ENCODE results near the gene NPM1. TPM values are rescaled to one million over a fixed set of nuclear protein-coding genes. Genes with fewer than 3 reads are reported as not detected.
"Not testable (repeated sequence)": the region's sequence is repeated elsewhere in the genome, so short reads cannot be mapped to it uniquely, and the experiment has no call there.

Gene NPM1
- total and polyA plus RNA-seq, 10 donors = 441 to 2,472 (median 624) TPM

DNA sequence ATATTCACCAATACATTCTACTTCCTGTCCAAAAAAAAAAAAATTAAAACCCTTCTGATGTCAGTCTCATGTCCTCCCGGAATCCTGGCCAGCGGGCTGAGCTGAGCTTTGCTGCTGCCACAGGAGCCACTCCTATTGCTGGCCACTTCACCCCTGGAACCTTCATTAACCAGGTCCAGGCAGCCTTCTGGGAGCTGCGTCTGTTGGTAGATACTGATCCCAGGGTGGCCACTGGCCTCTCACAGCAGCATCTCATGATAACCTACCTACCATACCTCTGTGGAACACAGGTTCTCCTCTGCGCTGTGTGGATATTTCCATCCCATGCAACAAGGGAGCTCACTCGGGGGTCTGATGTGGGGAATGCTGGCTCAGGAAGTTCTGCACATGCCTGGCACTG, 21.0 kb upstream of the NPM1 start:
- no peak for DNase-seq
- no peak for TF ChIP-seq POLR2A (IDR thresholded peaks at IDR 0.05)
- TF ChIP-seq POLR2AphosphoS5 (IDR thresholded peaks at IDR 0.05) = no peak
- H3K4me1 ChIP-seq = peaks cover 0 to 5% (median 0%) of the 10 kb centered on the region in 6 donors
- H3K27me3 ChIP-seq (replicated peaks in 1 of 7) = peaks cover 0 to 48% (median 6%) of the 10 kb centered on the region in 7 donors
- 73 to 84% (median 76%) methylated on average over 4 to 5 of the region's 5 CpGs for WGBS, 5 donors
- H3K27ac ChIP-seq = no peak overlapping the region
- no peaks in the 10 kb centered on the region for H3K9me3 ChIP-seq
- intact Hi-C loops (cut with DNase I; ENCODE audit: low total_unique reads) = no loop called here
- no peak overlapping the region for H3K4me3 ChIP-seq
- H3K36me3 ChIP-seq = no peaks in the 10 kb centered on the region

DNA sequence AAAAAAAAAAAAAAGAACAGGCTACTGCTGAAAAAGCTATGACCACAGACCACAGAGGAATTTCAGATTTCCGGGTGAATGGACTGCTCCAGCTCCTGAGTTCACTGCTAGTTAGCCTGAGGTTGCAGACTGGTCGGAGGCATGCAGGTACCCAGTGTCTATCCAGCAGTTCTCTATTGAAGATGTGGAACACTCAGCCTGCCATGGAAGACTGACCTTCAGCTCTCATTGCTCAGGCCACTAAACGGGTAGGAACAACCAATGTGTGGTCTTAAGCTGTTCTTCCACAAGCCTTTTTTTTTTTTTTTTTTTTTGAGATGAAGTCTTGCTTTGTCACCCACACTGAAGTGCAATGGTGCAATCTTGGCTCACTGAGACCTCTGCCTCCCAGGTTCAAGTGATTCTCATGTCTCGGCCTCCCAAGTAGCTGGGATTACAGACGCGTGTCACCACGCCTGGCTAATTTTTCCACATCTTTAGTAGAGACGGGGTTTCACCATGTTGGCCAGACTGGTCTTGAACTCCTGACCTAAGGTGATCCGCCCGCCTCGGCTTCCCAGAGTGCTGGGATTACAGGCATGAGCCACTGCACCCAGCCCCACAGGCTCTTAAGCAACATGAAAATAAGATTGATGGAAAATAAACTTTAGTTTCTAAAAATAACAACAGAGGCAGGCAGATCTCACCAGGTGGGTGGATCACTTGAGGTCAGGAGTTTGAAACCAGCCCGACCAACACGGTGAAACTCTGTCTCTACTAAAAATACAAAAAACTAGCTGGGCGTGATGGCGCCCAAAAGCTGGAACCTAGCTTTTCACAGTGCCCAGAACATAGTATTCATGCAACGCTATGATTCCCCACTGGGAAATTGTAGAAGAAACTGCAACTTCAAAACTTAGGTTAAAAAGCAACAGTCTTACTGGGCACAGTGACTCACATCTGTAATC, 20.0 kb upstream of the NPM1 start:
- Histone ChIP-seq H3K9me3 (no peaks in the 10 kb centered on the region), H3K27me3 (replicated peaks in 1 of 7) (peaks cover 0 to 53% (median 6%) of the 10 kb centered on the region in 7 donors), H3K4me3 (no peak overlapping the region), H3K27ac (no peak overlapping the region), H3K36me3 (no peaks in the 10 kb centered on the region), H3K4me1 (peaks cover 0 to 5% (median 0%) of the 10 kb centered on the region in 6 donors)
- TF ChIP-seq POLR2A (IDR thresholded peaks at IDR 0.05) = no peak
- TF ChIP-seq POLR2AphosphoS5 (IDR thresholded peaks at IDR 0.05) = no peak
- TF ChIP-seq, protein P1, sequence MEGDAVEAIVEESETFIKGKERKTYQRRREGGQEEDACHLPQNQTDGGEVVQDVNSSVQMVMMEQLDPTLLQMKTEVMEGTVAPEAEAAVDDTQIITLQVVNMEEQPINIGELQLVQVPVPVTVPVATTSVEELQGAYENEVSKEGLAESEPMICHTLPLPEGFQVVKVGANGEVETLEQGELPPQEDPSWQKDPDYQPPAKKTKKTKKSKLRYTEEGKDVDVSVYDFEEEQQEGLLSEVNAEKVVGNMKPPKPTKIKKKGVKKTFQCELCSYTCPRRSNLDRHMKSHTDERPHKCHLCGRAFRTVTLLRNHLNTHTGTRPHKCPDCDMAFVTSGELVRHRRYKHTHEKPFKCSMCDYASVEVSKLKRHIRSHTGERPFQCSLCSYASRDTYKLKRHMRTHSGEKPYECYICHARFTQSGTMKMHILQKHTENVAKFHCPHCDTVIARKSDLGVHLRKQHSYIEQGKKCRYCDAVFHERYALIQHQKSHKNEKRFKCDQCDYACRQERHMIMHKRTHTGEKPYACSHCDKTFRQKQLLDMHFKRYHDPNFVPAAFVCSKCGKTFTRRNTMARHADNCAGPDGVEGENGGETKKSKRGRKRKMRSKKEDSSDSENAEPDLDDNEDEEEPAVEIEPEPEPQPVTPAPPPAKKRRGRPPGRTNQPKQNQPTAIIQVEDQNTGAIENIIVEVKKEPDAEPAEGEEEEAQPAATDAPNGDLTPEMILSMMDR (IDR thresholded peaks at IDR 0.05 in 8 of 11, conservative IDR thresholded peaks at IDR 0.05 in 3 of 11) = no peak
- DNase-seq = peak; percentile 41
- WGBS, 5 donors = 67 to 75% (median 73%) methylated on average over 16 of the region's 16 CpGs
- intact Hi-C loops (cut with DNase I; ENCODE audit: low total_unique reads) = no loop called here

DNA sequence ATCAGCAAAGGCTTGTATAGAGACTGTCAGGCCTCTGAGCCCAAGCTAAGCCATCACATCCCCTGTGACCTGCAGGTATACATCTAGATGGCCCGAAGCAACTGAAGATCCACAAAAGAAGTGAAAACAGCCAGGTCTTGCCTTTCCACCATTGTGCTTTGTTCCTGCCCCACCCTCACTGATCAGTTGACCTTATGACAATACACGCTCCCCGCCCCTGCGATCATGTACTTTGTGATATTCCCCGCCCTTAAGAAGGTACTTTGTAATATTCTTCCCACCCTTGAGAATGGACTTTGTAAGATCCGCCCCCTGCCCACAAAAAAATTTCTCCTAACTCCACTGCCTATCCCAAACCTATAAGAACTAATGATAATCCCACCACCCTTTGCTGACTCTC, 18.6 kb upstream of the NPM1 start:
- no peak for DNase-seq
- Histone ChIP-seq H3K9me3 (no peaks in the 10 kb centered on the region), H3K4me1 (peaks cover 0 to 1% (median 0%) of the 10 kb centered on the region in 6 donors), H3K27me3 (replicated peaks in 1 of 7) (peaks cover 0 to 52% (median 6%) of the 10 kb centered on the region in 7 donors), H3K36me3 (no peaks in the 10 kb centered on the region), H3K27ac (no peak overlapping the region), H3K4me3 (no peak overlapping the region)
- WGBS, 5 donors = 95 to 97% (median 97%) methylated on average over 6 of the region's 6 CpGs
- intact Hi-C loops (cut with DNase I; ENCODE audit: low total_unique reads) = no loop called here
- TF ChIP-seq POLR2AphosphoS5 (IDR thresholded peaks at IDR 0.05) (no peak), POLR2A (IDR thresholded peaks at IDR 0.05) (no peak)
- TF ChIP-seq, protein P1 (IDR thresholded peaks at IDR 0.05 in 8 of 11, conservative IDR thresholded peaks at IDR 0.05 in 3 of 11) = no peak

DNA sequence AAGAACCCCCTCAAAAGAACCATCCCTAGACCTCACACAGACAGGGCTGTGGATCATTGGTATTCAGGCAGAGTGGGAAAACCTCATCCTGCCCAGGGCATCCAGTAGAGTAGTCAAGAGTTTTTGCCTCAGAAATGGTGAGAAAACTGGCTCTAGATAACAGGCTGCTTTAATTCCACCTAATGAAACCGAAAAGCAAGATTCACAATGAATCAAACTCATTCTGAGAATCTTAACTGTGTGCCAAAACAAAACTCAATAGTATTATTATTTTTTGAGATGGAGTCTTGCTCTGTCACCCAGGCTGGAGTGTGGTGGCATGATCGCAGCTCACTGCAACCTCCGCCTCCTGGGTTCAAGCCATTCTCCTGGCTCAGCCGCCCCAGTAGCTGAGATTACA, 17.8 kb upstream of the NPM1 start:
- Histone ChIP-seq H3K4me1 (no peaks in the 10 kb centered on the region), H3K9me3 (no peaks in the 10 kb centered on the region), H3K36me3 (no peaks in the 10 kb centered on the region), H3K27ac (no peak overlapping the region), H3K4me3 (no peak overlapping the region), H3K27me3 (replicated peaks in 1 of 7) (peaks cover 0 to 44% (median 6%) of the 10 kb centered on the region in 7 donors)
- TF ChIP-seq POLR2A (IDR thresholded peaks at IDR 0.05) (no peak), POLR2AphosphoS5 (IDR thresholded peaks at IDR 0.05) (no peak)
- TF ChIP-seq, protein P1 (IDR thresholded peaks at IDR 0.05 in 8 of 11, conservative IDR thresholded peaks at IDR 0.05 in 3 of 11) = no peak
- intact Hi-C loops (cut with DNase I; ENCODE audit: low total_unique reads) = no loop called here
- no peak for DNase-seq
- 87 to 91% (median 90%) methylated on average over 4 of the region's 4 CpGs for WGBS, 5 donors

DNA sequence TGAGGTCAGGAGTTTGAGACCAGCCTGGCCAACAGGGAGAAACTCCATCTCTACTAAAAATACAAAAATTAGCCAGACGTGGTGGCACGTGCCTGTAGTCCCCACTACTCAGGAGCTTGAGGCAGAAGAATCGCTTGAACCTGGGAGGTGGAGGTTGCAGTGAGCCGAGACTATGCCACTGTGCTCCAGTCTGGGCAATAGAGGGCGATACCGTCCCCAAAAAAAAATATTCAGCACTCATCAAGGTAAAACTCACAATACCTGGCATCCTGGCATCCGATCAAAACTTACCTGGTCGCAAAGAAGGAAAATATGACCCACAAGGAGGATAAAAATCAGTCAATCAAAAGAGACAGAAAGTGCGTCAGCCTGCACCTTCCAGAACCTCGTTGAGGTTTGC, 16.8 kb upstream of the NPM1 start:
- H3K4me3 ChIP-seq; H3K9me3 ChIP-seq; H3K27ac ChIP-seq; intact Hi-C loops (cut with DNase I; ENCODE audit: low total_unique reads); H3K4me1 ChIP-seq; H3K36me3 ChIP-seq: not testable (repeated sequence)
- 50 to 57% (median 55%) methylated on average over 10 of the region's 10 CpGs for WGBS, 5 donors
- DNase-seq = peak; percentile 12
- peaks cover 0 to 34% (median under 1%) of the 10 kb centered on the region in 7 donors for H3K27me3 ChIP-seq (replicated peaks in 1 of 7)

All from spleen (tissue), 11 donors.